HG02938 (cell line): Measurements from ENCODE around the gene DMD.

ENCODE experiments used
- ATAC-seq: cut with Tn5 transposase; IDR thresholded peaks from one replicate; pipeline ENCODE4 v1.9.1; 2021; ENCODE audit warnings: mild to moderate bottlenecking, moderate library complexity; ENCODE audit not compliant: unreplicated experiment

The DMD gene

GRCh38 chrX:31894152-31894551 is 1317.2 kb downstream of the DMD start:
- ATAC-seq: no peak

- no peak for ATAC-seq
Observed at GRCh38 chrX:31893525-31893924, 1317.8 kb downstream of the DMD start.

- ATAC-seq: no peak
Observed at GRCh38 chrX:31889088-31889487, 1322.3 kb downstream of the DMD start.

GRCh38 chrX:31884535-31884934 is 1326.8 kb downstream of the DMD start:
- no peak for ATAC-seq

- ATAC-seq: no peak
Observed at GRCh38 chrX:31872007-31872406, 1339.3 kb downstream of the DMD start.

- no peak for ATAC-seq
Observed at GRCh38 chrX:31870267-31870666, 1341.1 kb downstream of the DMD start.

GRCh38 chrX:31860686-31861085 is 1350.7 kb downstream of the DMD start:
- ATAC-seq: no peak

- no peak for ATAC-seq
Observed at GRCh38 chrX:31858915-31859314, 1352.4 kb downstream of the DMD start.

- no peak for ATAC-seq
Observed at GRCh38 chrX:31854716-31855115, 1356.6 kb downstream of the DMD start.

- ATAC-seq: no peak
Observed at GRCh38 chrX:31851761-31852160, 1359.6 kb downstream of the DMD start.

GRCh38 chrX:31847773-31848172 is 1363.6 kb downstream of the DMD start:
- ATAC-seq: no peak

- ATAC-seq: no peak
Observed at GRCh38 chrX:31845003-31845402, 1366.3 kb downstream of the DMD start.

- ATAC-seq: no peak
Observed at GRCh38 chrX:31838617-31839016, 1372.7 kb downstream of the DMD start.

GRCh38 chrX:31837445-31838049 is 1373.8 kb downstream of the DMD start:
- ATAC-seq: no peak

GRCh38 chrX:31836479-31836878 is 1374.9 kb downstream of the DMD start:
- no peak for ATAC-seq

- ATAC-seq: no peak
Observed at GRCh38 chrX:31832263-31832662, 1379.1 kb downstream of the DMD start.

- ATAC-seq: no peak
Observed at GRCh38 chrX:31820430-31821210, 1390.7 kb downstream of the DMD start.

- no peak for ATAC-seq
Observed at GRCh38 chrX:31819455-31819854, 1391.9 kb downstream of the DMD start.

GRCh38 chrX:31811106-31811505 is 1400.2 kb downstream of the DMD start:
- no peak for ATAC-seq

- no peak for ATAC-seq
Observed at GRCh38 chrX:31808357-31808756, 1403.0 kb downstream of the DMD start.

GRCh38 chrX:31807165-31807564 is 1404.2 kb downstream of the DMD start:
- ATAC-seq: no peak

- ATAC-seq: no peak
Observed at GRCh38 chrX:31805781-31806180, 1405.6 kb downstream of the DMD start.

- ATAC-seq: no peak
Observed at GRCh38 chrX:31800219-31800618, 1411.1 kb downstream of the DMD start.
